Heart right ventricle (tissue), 16 donors: ENCODE measurements around the gene ATG16L1. TPM values are rescaled to one million over a fixed set of nuclear protein-coding genes. Genes with fewer than 3 reads are reported as not detected.

Experiments used
- ATAC-seq, 8 donors: fragments of 200-7000 bp; cut with Tn5 transposase; one replicate each; pipeline ENCODE4 v1.9.1; 2020; ENCODE audit warnings: mild to moderate bottlenecking in 8 of 8, moderate library complexity in 8 of 8, moderate number of reproducible peaks in 1 of 8
- DNase-seq, 2 donors: peaks; one replicate each; pipeline ENCODE4 v3.0.0-alpha.2; 2020
- H3K27ac ChIP-seq, 10 donors: fragments of 200-600 bp; sonication (generic) in 2 of 10; one replicate each; pipeline versions ENCODE4 v1.5.0 to v1.8.0; 2020 to 2022; ENCODE audit warnings: mild to moderate bottlenecking in 3 of 10
- H3K27me3 ChIP-seq, 7 donors: fragments of 200-600 bp; one replicate each; pipeline ENCODE4 v1.8.0; 2021 to 2022; ENCODE audit warnings: mild to moderate bottlenecking in 2 of 7
- H3K36me3 ChIP-seq, 9 donors: fragments of 200-600 bp; sonication (generic) in 1 of 9; one replicate each; pipeline versions ENCODE4 v1.5.0 to v1.8.0; 2020 to 2022; ENCODE audit warnings: mild to moderate bottlenecking in 2 of 9
- H3K4me1 ChIP-seq, 9 donors: fragments of 200-600 bp; sonication (generic) in 1 of 9; one replicate each; pipeline versions ENCODE4 v1.5.0 to v1.8.0; 2020 to 2022; ENCODE audit warnings: mild to moderate bottlenecking in 4 of 9
- H3K4me3 ChIP-seq, 10 donors: fragments of 200-600 bp; sonication (generic) in 2 of 10; one replicate each; pipeline versions ENCODE4 v1.5.0 to v1.8.0; 2020 to 2022; ENCODE audit warnings: mild to moderate bottlenecking in 7 of 10, moderate library complexity in 2 of 10
- H3K9me3 ChIP-seq, 11 donors: fragments of 200-600 bp in 10 of 11; sonication (generic) in 2 of 11; one replicate each; pipeline versions ENCODE4 v1.5.0 to v1.8.0; 2013 to 2022; ENCODE audit warnings: mild to moderate bottlenecking in 2 of 11, control low read depth in 1 of 11, moderate library complexity in 1 of 11
- WGBS, 2 donors: extraction: QIAGEN DNeasy Blood & Tissue Kit; methylation state at CpG; one replicate each; pipeline ENCODE4 v1.1.7; 2013; ENCODE audit warnings: inconsistent platforms in 1 of 2; 5-methylcytosine and 5-hydroxymethylcytosine counted together
- intact Hi-C, 10 donors: fragments of 100-400 bp; cut with DNase I; formaldehyde crosslinking; loops; one replicate each; pipeline versions ENCODE4 v1.11.1 to v1.14.2; 2022
- polyA plus RNA-seq, 2 donors: library from polyadenylated mRNA; stranded (reverse); fragments of 200-250 nt; gene quantifications; one replicate each; pipeline ENCODE4 v1.2.3, GENCODE V29; 2013
- total RNA-seq, 10 donors: library from RNA; stranded (reverse); fragmentation: NEBNext Ultra II Directional in 3 of 10; extraction: Animal tissue kit (Norgen Biotek cat#: 25700) in 3 of 10; gene quantifications; one replicate each; pipeline versions ENCODE4 v1.2.1 to v1.2.4, GENCODE V29; 2021 to 2023
- TF ChIP-seq, protein P1 (sequence below), 9 donors: fragments of 200-600 bp; sonication (generic) in 2 of 9; IDR thresholded peaks; one replicate each; pipeline versions ENCODE4 v1.5.0 to v1.8.0; 2021 to 2022; ENCODE audit warnings: antibody characterized with exemption in 9 of 9, mild to moderate bottlenecking in 5 of 9, moderate library complexity in 1 of 9
- donor health status: Arrhythmogenic right ventricular cardiomyopathy.
- donor health status: ischemic (EF 13 %, LVEDD 7.1; RV severe dilation, severe dysfunction).
- donor health status: healthy with polysubstance abuse.
- donor health status: DM: no; HTN: yes; CAD: no.
- donor health status: DM: no; HTN: no; CAD: no.
- donor health status: ischemic (EF 25% LVEDD 6.9; RV normal size, moderate dysfunction).
- donor health status: ischemic (EF 25% LVEDD 5.7; RV mildly dilated, moderate dysfunction).
- donor health status: healthy.
- donor health status: DM: yes; HTN: yes; CAD: no.
- donor health status: Ischemic cardiomyopathy.
- donor health status: ischemic (EF 35%, LVEDD 5.7; RV mildly dilated, moderate dysfunction).
- donor health status: nonischemic (EF 11% LVEDD 7.7; RV severe dilation, severe dysfunction).
- donor health status: DM: yes; HTN: yes; CAD: no.
- donor health status: PGD.
- donor health status: ischemic (EF 29% LVEDD 5.4; RV normal size, mild dysfunction).
- donor health status: nonischemic (EF 23%, LVEDD 6.1; RV moderate dilation, normal function).

Gene ATG16L1
- total and polyA plus RNA-seq, 12 donors: 7.4 to 19.2 (median 15.5) TPM

DNA sequence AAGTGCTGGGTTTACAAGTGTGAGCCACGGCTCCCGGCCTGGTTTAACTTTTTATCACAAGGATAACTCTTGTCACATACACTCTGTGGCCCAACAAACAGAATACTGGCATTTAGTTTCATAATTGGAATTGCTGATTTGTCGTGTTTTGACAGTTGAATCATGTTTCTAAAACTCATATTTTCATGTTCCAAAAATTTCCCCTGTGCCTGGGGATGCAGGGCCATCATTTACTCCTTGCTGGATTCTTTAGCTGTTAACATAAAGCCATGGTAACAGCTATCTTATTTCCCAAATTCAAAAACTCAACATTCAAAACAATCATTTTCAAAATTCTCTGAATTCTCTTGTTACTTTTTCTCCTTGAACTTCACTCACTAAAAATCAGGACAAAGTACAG, 16.5 kb upstream of the ATG16L1 start:
- Histone ChIP-seq H3K36me3 (no peaks in the 10 kb centered on the region), H3K27ac (peak overlapping the region in 1 of 10 donors; percentile 1), H3K4me3 (no peak overlapping the region), H3K27me3 (no peaks in the 10 kb centered on the region), H3K4me1 (peaks cover 0 to 24% (median 0%) of the 10 kb centered on the region in 9 donors), H3K9me3 (no peaks in the 10 kb centered on the region)
- intact Hi-C loops: no loop called here
- DNase-seq (no peak), ATAC-seq (no peak)
- TF ChIP-seq, protein P1, sequence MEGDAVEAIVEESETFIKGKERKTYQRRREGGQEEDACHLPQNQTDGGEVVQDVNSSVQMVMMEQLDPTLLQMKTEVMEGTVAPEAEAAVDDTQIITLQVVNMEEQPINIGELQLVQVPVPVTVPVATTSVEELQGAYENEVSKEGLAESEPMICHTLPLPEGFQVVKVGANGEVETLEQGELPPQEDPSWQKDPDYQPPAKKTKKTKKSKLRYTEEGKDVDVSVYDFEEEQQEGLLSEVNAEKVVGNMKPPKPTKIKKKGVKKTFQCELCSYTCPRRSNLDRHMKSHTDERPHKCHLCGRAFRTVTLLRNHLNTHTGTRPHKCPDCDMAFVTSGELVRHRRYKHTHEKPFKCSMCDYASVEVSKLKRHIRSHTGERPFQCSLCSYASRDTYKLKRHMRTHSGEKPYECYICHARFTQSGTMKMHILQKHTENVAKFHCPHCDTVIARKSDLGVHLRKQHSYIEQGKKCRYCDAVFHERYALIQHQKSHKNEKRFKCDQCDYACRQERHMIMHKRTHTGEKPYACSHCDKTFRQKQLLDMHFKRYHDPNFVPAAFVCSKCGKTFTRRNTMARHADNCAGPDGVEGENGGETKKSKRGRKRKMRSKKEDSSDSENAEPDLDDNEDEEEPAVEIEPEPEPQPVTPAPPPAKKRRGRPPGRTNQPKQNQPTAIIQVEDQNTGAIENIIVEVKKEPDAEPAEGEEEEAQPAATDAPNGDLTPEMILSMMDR (IDR thresholded peaks at IDR 0.05): no peak
- WGBS, 2 donors: 86 to 87% methylated on average over 3 of the region's 3 CpGs

DNA sequence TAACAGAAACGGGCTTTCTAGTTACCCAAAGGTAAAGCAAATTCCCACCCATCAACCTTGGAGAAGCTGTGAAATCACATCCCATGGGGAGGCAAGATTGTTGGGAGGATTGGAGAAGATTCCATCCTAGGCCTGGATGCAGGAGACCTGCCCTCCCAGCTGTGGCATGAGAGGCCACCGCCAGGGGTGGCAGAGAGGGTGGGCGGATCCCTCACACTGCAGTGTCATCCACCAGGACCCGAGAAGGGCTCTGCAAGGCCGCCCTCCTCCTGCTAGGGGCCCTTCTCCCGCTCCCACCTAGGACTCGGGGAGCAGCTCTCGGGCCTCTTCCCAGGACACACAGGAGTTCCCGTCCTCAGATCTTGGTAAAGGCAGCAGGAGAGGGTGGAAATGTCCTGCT, 15.5 kb upstream of the ATG16L1 start:
- Histone ChIP-seq H3K36me3 (no peaks in the 10 kb centered on the region), H3K4me1 (peaks cover 0 to 24% (median 0%) of the 10 kb centered on the region in 9 donors), H3K27ac (no peak overlapping the region), H3K9me3 (no peaks in the 10 kb centered on the region), H3K27me3 (no peaks in the 10 kb centered on the region), H3K4me3 (no peak overlapping the region)
- intact Hi-C loops: no loop called here
- ATAC-seq (no peak), DNase-seq (no peak)
- TF ChIP-seq, protein P1 (IDR thresholded peaks at IDR 0.05): no peak
- 70 to 76% methylated on average over 9 of the region's 9 CpGs for WGBS, 2 donors

DNA sequence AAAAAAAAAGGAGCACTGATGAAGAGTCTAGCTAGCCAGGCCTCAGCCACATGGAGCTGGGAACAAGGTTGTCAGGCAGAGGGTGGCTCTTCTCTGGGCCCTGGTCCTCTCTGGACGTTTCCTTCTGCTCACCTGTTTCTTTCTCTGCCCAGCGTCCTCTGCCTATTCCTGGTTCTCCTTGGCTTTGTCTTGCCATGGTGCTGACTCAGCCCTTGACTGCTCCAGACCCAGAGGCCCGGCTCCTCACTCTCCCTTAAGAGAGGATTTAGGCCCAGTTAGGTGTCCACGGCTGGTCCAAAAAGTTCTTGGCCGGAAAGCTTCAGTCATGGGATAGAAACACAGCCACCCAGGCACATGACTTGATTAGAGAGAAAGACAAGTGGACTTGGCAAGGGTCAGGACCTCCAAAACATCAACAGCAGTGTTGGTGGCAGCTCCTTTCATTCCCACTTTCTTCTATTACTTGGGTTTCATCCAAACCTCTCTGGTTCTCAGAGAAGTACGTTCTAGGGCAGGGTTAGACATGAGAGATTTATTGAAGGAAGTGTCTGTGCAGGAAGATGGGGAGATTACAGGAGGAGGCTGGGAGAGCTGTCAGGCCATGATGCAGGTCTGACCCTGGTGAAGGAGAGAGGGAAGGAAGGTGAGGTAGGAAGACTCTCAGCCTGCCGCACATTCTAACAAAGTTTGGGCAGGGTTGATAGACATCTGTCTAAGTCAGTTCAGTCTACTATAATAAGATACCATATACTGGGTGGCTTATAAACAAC, 14.5 kb upstream of the ATG16L1 start:
- no peak overlapping the region for H3K27ac ChIP-seq
- TF ChIP-seq, protein P1 (IDR thresholded peaks at IDR 0.05): no peak
- intact Hi-C loops: no loop called here
- ATAC-seq (no peak), DNase-seq (no peak)
- H3K27me3 ChIP-seq: no peaks in the 10 kb centered on the region
- H3K36me3 ChIP-seq: no peaks in the 10 kb centered on the region
- no peaks in the 10 kb centered on the region for H3K9me3 ChIP-seq
- H3K4me3 ChIP-seq: no peak overlapping the region
- WGBS, 2 donors: 69 to 84% methylated on average over 7 of the region's 7 CpGs
- peaks cover 0 to 32% (median 0%) of the 10 kb centered on the region in 9 donors for H3K4me1 ChIP-seq

DNA sequence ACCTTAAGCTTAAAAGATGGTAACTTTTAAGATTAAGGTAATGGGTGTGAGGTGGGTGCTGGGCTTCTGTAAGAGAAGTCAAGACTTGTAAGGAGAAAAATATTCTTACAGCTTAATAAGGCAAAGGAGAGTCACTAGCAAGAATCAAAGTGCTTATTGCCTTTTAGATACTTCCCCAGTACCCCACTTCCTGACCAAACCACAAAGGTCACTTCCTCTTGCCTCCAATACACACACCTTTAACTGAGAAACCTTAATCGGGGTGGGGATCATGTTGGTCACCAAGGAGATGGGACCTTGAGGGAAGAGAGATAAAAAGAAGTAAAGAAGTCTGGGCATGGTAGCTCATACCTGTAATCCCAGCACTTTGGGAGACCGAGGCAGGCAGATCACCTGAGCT, 10.6 kb upstream of the ATG16L1 start:
- Histone ChIP-seq H3K4me3 (no peak overlapping the region), H3K36me3 (no peaks in the 10 kb centered on the region), H3K9me3 (no peaks in the 10 kb centered on the region), H3K4me1 (peaks cover 0 to 45% (median 0%) of the 10 kb centered on the region in 9 donors), H3K27ac (peak overlapping the region in 1 of 10 donors; percentile 68), H3K27me3 (no peaks in the 10 kb centered on the region)
- intact Hi-C loops: loop anchor here in 2 of 10 donors (10.0 kb wide), 2 partner anchors 146 to 386 kb away; no protein-coding TSS in a partner anchor
- WGBS, 2 donors: 72 to 86% methylated on average over 2 of the region's 2 CpGs
- ATAC-seq (no peak), DNase-seq (no peak)
- TF ChIP-seq, protein P1 (IDR thresholded peaks at IDR 0.05): no peak
